GM23338 (cell line): ENCODE data around the gene SPPL2A. TPM values are rescaled to one million over a fixed set of nuclear protein-coding genes. Genes with fewer than 3 reads are reported as not detected.

Source experiments
- ATAC-seq: fragments of 200-7000 bp; cut with Tn5 transposase; 3 replicates; pipeline ENCODE4 v1.9.1; 2020
- DNase-seq: peaks from one replicate; pipeline ENCODE4 v3.0.0-alpha.2; 2015; ENCODE audit warnings: low spot score
- H2AFZ ChIP-seq: fragments of 200-600 bp; sonication (generic); 2 replicates; pipeline ENCODE4 v1.8.0; 2016; ENCODE audit warnings: antibody characterized with exemption, mild to moderate bottlenecking, moderate library complexity
- H3F3A ChIP-seq: fragments of 200-600 bp; sonication (generic); replicated peaks from 2 replicates; pipeline ENCODE4 v1.8.0; 2017; ENCODE audit warnings: antibody characterized with exemption, mixed run types, low read depth
- H3K27ac ChIP-seq: fragments of 200-600 bp; sonication (generic); 2 replicates; pipeline ENCODE4 v1.6.1; 2016; ENCODE audit warnings: low read depth
- H3K27me3 ChIP-seq: fragments of 200-600 bp; sonication (generic); 2 replicates; pipeline ENCODE4 v1.8.0; 2016; ENCODE audit warnings: mild to moderate bottlenecking, mixed run types, moderate library complexity; ENCODE audit not compliant: insufficient read depth
- H3K36me3 ChIP-seq: fragments of 200-600 bp; sonication (generic); 2 replicates; pipeline ENCODE4 v1.8.0; 2016; ENCODE audit warnings: mild to moderate bottlenecking; ENCODE audit not compliant: insufficient read depth
- H3K4me1 ChIP-seq: fragments of 200-600 bp; sonication (generic); 2 replicates; pipeline ENCODE4 v1.8.0; 2016; ENCODE audit warnings: mild to moderate bottlenecking, moderate library complexity; ENCODE audit not compliant: insufficient read depth
- H3K4me2 ChIP-seq: fragments of 200-600 bp; sonication (generic); 2 replicates; pipeline ENCODE4 v1.7.1; 2017; ENCODE audit warnings: mixed run types
- H3K4me3 ChIP-seq: fragments of 200-600 bp; sonication (generic); 2 replicates; pipeline ENCODE4 v1.6.1; 2016; ENCODE audit warnings: mixed run types
- H3K79me2 ChIP-seq: fragments of 200-600 bp; sonication (generic); replicated peaks from 2 replicates; pipeline ENCODE4 v1.8.0; 2017; ENCODE audit warnings: mild to moderate bottlenecking; ENCODE audit not compliant: insufficient read depth
- H3K9me2 ChIP-seq: fragments of 200-600 bp; sonication (generic); 2 replicates; pipeline ENCODE4 v1.8.0; 2017; ENCODE audit not compliant: insufficient read depth
- H4K20me1 ChIP-seq: fragments of 200-600 bp; sonication (generic); replicated peaks from 2 replicates; pipeline ENCODE4 v1.8.0; 2017; ENCODE audit warnings: mild to moderate bottlenecking; ENCODE audit not compliant: insufficient read depth
- H3K27ac Mint-ChIP-seq: 2 replicates; pipeline ENCODE4 v1.8.0; 2020; ENCODE audit warnings: inconsistent platforms, mild to moderate bottlenecking, moderate library complexity, mixed read lengths
- H3K27me3 Mint-ChIP-seq: 3 replicates; pipeline ENCODE4 v1.8.0; 2022; ENCODE audit warnings: low read depth, mild to moderate bottlenecking, moderate library complexity, mixed read lengths, inconsistent platforms; ENCODE audit not compliant: insufficient read depth, poor library complexity
- H3K36me3 Mint-ChIP-seq: 3 replicates; pipeline ENCODE4 v1.8.0; 2021; ENCODE audit warnings: low read depth, mild to moderate bottlenecking, inconsistent platforms, moderate library complexity, mixed read lengths
- H3K4me1 Mint-ChIP-seq: 3 replicates; pipeline ENCODE4 v1.8.0; 2020; ENCODE audit warnings: mild to moderate bottlenecking, inconsistent platforms, mixed read lengths
- H3K4me3 Mint-ChIP-seq: 3 replicates; pipeline ENCODE4 v1.8.0; 2021; ENCODE audit warnings: moderate library complexity, mild to moderate bottlenecking, inconsistent platforms, mixed read lengths
- H3K9me3 Mint-ChIP-seq: 3 replicates; pipeline ENCODE4 v1.8.0; 2020; ENCODE audit warnings: moderate library complexity, mild to moderate bottlenecking, inconsistent platforms, mixed read lengths
- CREB1 ChIP-seq: fragments of 250-450 bp; sonication (Bioruptor Pico); IDR thresholded peaks from 2 replicates; pipeline ENCODE4 v1.5.0; 2020; ENCODE audit warnings: low read depth, mild to moderate bottlenecking, moderate library complexity
- NANOG ChIP-seq: IDR thresholded peaks from 2 replicates; pipeline ENCODE4 v1.6.1; 2016; ENCODE audit warnings: antibody characterized with exemption, borderline replicate concordance
- POLR2AphosphoS5 ChIP-seq: IDR thresholded peaks from 2 replicates; pipeline ENCODE4 v1.6.1; 2016; ENCODE audit warnings: antibody characterized with exemption, low read depth
- ZNF114 ChIP-seq: fragments of 250-450 bp; sonication (Bioruptor Pico); IDR thresholded peaks from 2 replicates; pipeline ENCODE4 v1.5.0; 2020; ENCODE audit warnings: mild to moderate bottlenecking, moderate library complexity
- polyA plus RNA-seq: library from polyadenylated mRNA; unstranded; fragments of >200 nt; fragmentation: Nextera tagmentation; extraction: Ambion mirVana; gene quantifications from 2 replicates; pipeline ENCODE4 v1.2.1, GENCODE V29; 2016
- total RNA-seq: library from RNA; depleted of rRNA; stranded (reverse); fragments of >200 nt; shearing (Covaris generic); gene quantifications from 2 replicates; pipeline ENCODE4 v1.2.3, GENCODE V29; 2014
- TF ChIP-seq, protein P1 (sequence below): IDR thresholded peaks from one replicate; pipeline ENCODE4 v1.6.1; 2018; ENCODE audit warnings: antibody characterized with exemption; ENCODE audit not compliant: unreplicated experiment
- TF ChIP-seq, protein P2 (sequence below): IDR thresholded peaks from 2 replicates; pipeline ENCODE4 v1.6.1; 2016; ENCODE audit warnings: antibody characterized with exemption
- TF ChIP-seq, protein P3 (sequence below), 2 experiments: fragments of 200-600 bp in 1 of 2; sonication (generic) in 1 of 2; conservative IDR thresholded peaks; 2 replicates each; pipeline versions ENCODE4 v1.5.1 to v1.6.1; 2016 to 2017; ENCODE audit warnings: antibody characterized with exemption in 2 of 2, low read depth in 2 of 2, mild to moderate bottlenecking in 2 of 2, moderate library complexity in 1 of 2

SPPL2A gene
- total and polyA plus RNA-seq, 2 experiments from 2014 or later, result 10.9 to 24.1 TPM

DNA sequence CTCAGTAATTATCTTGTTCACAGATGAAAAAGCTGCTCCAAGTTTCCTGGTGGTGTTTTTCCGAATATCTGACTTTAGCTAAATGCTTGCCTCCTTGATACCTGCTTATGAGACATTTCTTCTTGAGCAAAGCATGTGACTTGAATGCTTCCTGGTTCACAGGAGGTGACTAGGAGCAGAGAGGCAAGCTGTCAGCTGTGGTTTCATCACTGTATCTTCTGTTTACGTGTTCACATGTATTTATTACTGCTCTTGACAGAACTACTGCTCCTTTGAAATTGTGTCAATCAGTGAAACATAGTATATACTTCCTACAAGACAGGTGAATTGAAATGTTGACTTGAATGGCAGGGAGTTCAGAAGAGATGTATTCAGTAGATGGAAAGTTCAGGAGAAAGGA, 8.9 kb upstream of the SPPL2A start (continued):
- TF ChIP-seq, protein P1, sequence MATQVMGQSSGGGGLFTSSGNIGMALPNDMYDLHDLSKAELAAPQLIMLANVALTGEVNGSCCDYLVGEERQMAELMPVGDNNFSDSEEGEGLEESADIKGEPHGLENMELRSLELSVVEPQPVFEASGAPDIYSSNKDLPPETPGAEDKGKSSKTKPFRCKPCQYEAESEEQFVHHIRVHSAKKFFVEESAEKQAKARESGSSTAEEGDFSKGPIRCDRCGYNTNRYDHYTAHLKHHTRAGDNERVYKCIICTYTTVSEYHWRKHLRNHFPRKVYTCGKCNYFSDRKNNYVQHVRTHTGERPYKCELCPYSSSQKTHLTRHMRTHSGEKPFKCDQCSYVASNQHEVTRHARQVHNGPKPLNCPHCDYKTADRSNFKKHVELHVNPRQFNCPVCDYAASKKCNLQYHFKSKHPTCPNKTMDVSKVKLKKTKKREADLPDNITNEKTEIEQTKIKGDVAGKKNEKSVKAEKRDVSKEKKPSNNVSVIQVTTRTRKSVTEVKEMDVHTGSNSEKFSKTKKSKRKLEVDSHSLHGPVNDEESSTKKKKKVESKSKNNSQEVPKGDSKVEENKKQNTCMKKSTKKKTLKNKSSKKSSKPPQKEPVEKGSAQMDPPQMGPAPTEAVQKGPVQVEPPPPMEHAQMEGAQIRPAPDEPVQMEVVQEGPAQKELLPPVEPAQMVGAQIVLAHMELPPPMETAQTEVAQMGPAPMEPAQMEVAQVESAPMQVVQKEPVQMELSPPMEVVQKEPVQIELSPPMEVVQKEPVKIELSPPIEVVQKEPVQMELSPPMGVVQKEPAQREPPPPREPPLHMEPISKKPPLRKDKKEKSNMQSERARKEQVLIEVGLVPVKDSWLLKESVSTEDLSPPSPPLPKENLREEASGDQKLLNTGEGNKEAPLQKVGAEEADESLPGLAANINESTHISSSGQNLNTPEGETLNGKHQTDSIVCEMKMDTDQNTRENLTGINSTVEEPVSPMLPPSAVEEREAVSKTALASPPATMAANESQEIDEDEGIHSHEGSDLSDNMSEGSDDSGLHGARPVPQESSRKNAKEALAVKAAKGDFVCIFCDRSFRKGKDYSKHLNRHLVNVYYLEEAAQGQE, result no peak
- no peak for TF ChIP-seq NANOG

DNA sequence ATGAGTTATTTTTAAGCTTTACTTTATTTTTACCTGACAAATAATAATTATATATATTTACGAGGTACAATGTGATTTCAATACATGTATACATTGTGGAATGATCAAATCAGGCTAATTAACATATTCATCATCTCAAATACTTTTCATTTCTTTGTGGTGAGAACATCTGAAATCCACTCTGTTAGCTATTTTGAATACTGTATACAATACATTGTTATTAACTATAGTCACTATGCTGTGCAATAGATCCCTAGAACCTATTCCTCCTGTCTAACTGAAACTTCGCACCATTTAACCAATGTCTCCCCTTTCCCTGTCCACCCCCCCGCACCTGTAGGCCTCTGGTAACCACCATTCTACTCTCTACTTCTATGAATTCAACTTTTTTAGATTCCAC, 7.9 kb upstream of the SPPL2A start:
- Histone ChIP-seq H3F3A (no peaks in the 10 kb centered on the region), H3K4me1 (no peaks in the 10 kb centered on the region), H3K79me2 (no peaks in the 10 kb centered on the region), H3K36me3 (no peaks in the 10 kb centered on the region), H3K27me3 (no peaks in the 10 kb centered on the region), H3K4me2 (no peak overlapping the region), H3K9me2 (no peaks in the 10 kb centered on the region), H3K4me3 (no peak overlapping the region), H2AFZ (no peak overlapping the region), H4K20me1 (no peaks in the 10 kb centered on the region), H3K27ac (no peak overlapping the region)
- Mint-ChIP-seq H3K27me3 (peaks cover 3% of the 10 kb centered on the region), H3K36me3 (no peaks in the 10 kb centered on the region), H3K4me1 (no peaks in the 10 kb centered on the region), H3K9me3 (no peaks in the 10 kb centered on the region), H3K4me3 (no peak overlapping the region), H3K27ac (no peak overlapping the region)
- DNase-seq (no peak), ATAC-seq (no peak)
- TF ChIP-seq, protein P2, sequence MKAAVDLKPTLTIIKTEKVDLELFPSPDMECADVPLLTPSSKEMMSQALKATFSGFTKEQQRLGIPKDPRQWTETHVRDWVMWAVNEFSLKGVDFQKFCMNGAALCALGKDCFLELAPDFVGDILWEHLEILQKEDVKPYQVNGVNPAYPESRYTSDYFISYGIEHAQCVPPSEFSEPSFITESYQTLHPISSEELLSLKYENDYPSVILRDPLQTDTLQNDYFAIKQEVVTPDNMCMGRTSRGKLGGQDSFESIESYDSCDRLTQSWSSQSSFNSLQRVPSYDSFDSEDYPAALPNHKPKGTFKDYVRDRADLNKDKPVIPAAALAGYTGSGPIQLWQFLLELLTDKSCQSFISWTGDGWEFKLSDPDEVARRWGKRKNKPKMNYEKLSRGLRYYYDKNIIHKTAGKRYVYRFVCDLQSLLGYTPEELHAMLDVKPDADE, result no peak
- TF ChIP-seq, protein P3, sequence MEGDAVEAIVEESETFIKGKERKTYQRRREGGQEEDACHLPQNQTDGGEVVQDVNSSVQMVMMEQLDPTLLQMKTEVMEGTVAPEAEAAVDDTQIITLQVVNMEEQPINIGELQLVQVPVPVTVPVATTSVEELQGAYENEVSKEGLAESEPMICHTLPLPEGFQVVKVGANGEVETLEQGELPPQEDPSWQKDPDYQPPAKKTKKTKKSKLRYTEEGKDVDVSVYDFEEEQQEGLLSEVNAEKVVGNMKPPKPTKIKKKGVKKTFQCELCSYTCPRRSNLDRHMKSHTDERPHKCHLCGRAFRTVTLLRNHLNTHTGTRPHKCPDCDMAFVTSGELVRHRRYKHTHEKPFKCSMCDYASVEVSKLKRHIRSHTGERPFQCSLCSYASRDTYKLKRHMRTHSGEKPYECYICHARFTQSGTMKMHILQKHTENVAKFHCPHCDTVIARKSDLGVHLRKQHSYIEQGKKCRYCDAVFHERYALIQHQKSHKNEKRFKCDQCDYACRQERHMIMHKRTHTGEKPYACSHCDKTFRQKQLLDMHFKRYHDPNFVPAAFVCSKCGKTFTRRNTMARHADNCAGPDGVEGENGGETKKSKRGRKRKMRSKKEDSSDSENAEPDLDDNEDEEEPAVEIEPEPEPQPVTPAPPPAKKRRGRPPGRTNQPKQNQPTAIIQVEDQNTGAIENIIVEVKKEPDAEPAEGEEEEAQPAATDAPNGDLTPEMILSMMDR (conservative IDR thresholded peaks at IDR 0.05; ENCODE audit: low read depth in 2 of 2), result no peak
- TF ChIP-seq POLR2AphosphoS5 (no peak), ZNF114 (CRISPR knock-in tag) (no peak)

DNA sequence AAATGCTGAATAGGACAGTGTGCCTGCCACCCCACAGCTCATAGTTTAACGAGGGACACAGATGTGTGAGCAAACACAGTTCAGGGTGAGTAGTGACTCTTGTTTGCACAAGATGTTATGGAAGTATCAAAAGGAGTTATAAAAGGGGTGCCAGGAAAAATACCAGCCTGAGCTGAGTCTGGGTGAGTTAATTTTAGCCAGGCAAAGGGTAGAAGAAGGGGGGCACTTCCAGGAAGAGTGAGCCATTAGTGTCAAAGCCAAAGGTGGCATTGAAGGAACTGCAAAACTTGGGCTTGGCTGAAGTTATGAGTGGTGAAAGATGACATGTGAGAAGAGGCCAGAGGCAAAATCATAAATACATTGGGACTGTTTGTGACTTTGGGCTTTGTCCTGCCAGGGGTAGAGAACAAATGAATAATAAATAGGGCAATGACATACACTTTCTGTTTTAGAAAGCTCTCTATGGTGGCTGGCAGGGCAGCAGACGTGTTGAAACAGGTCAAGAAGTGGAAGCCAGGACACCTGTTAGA, 1.9 kb upstream of the SPPL2A start:
- Histone ChIP-seq H3K27ac (no peak overlapping the region), H3F3A (peaks cover 6% of the 10 kb centered on the region), H3K4me1 (peaks cover 7% of the 10 kb centered on the region), H3K27me3 (no peaks in the 10 kb centered on the region), H3K36me3 (no peaks in the 10 kb centered on the region), H4K20me1 (no peaks in the 10 kb centered on the region), H3K9me2 (no peaks in the 10 kb centered on the region), H2AFZ (no peak overlapping the region), H3K79me2 (peaks cover 22% of the 10 kb centered on the region), H3K4me2 (no peak overlapping the region), H3K4me3 (no peak overlapping the region)
- no peak for TF ChIP-seq CREB1 (CRISPR knock-in tag)
- Mint-ChIP-seq H3K4me1 (peaks cover 16% of the 10 kb centered on the region), H3K36me3 (no peaks in the 10 kb centered on the region; the same call in 2 of the 3 replicates), H3K27me3 (peaks cover 2% of the 10 kb centered on the region), H3K4me3 (no peak overlapping the region), H3K9me3 (no peaks in the 10 kb centered on the region), H3K27ac (no peak overlapping the region)
- ATAC-seq (no peak), DNase-seq (no peak)
